HL-60 (cell line): Measurements from ENCODE around the gene PCYOX1L.
A peak's percentile ranks its signal among the peaks of the same experiment; 100 is the strongest.

Experiments
- DNase-seq, 2 experiments: peaks; one replicate each; pipeline ENCODE4 v3.0.0-alpha.2; 2010 to 2020; ENCODE audit warnings: low read depth in 1 of 2, low spot score in 1 of 2
- H3K27ac ChIP-seq: fragments of 250-450 bp; sonication (Bioruptor Pico); replicated peaks from 2 replicates; pipeline ENCODE4 v1.5.1; 2020; ENCODE audit warnings: mild to moderate bottlenecking, moderate library complexity
- H3K27me3 ChIP-seq: fragments of 250-450 bp; sonication (Bioruptor Pico); 2 replicates; pipeline ENCODE4 v1.5.1; 2021; ENCODE audit warnings: mild to moderate bottlenecking, moderate library complexity; ENCODE audit not compliant: insufficient read depth, poor library complexity, severe bottlenecking
- H3K4me3 ChIP-seq: replicated peaks from 2 replicates; pipeline ENCODE4 v1.5.1; 2011; ENCODE audit warnings: mild to moderate bottlenecking, control low read depth, low read length; ENCODE audit not compliant: insufficient read depth
- GABPA ChIP-seq: IDR thresholded peaks from 2 replicates; pipeline ENCODE4 v1.6.1; 2012; ENCODE audit warnings: low read depth
- POLR2AphosphoS5 ChIP-seq: IDR thresholded peaks from 2 replicates; pipeline ENCODE4 v1.6.1; 2012; ENCODE audit warnings: low read depth
- SPI1 ChIP-seq: IDR thresholded peaks from 2 replicates; pipeline ENCODE4 v1.6.1; 2012; ENCODE audit warnings: low read depth, mild to moderate bottlenecking, borderline replicate concordance
- long read RNA-seq: library from polyadenylated mRNA; unstranded; transcript quantifications from one replicate; pipeline ENCODE4 v2.0.0, GENCODE V29; 2020
- TF ChIP-seq, protein P1 (sequence below): IDR thresholded peaks from 2 replicates; pipeline ENCODE4 v1.6.1; 2012; ENCODE audit warnings: low read depth; ENCODE audit not compliant: insufficient replicate concordance
- TF ChIP-seq, protein P2 (sequence below): IDR thresholded peaks from one replicate; pipeline ENCODE4 v1.5.1; 2011; ENCODE audit warnings: low read length, control low read depth, inconsistent platforms; ENCODE audit not compliant: insufficient read depth

The PCYOX1L gene
- long read RNA-seq, full-length matches to known transcripts = 259 of 275 reads
- long read RNA-seq, partial matches to known transcripts = 2 of 275 reads
- long read RNA-seq, other reads (novel, unspliced or antisense) = 14 of 275 reads

GRCh38 chr5:149357370-149358293 lies at the start of gene PCYOX1L:
Gene PCYOX1L, plus strand, starts transcription at chr5:149358046. Its CDS starts 23 bp downstream, at chr5:149358069.
- H3K4me3 ChIP-seq = peak within 1 kb of the TSS; percentile 97
- peak within 1 kb of the TSS; percentile 79 for H3K27ac ChIP-seq
- H3K27me3 ChIP-seq = no peaks in the 10 kb centered on the region
- peak; percentile 80 to 98 for DNase-seq
- TF ChIP-seq POLR2AphosphoS5 (no peak; the same call in none of the 2 replicates), SPI1 (no peak), GABPA (no peak)
- TF ChIP-seq, protein P1, sequence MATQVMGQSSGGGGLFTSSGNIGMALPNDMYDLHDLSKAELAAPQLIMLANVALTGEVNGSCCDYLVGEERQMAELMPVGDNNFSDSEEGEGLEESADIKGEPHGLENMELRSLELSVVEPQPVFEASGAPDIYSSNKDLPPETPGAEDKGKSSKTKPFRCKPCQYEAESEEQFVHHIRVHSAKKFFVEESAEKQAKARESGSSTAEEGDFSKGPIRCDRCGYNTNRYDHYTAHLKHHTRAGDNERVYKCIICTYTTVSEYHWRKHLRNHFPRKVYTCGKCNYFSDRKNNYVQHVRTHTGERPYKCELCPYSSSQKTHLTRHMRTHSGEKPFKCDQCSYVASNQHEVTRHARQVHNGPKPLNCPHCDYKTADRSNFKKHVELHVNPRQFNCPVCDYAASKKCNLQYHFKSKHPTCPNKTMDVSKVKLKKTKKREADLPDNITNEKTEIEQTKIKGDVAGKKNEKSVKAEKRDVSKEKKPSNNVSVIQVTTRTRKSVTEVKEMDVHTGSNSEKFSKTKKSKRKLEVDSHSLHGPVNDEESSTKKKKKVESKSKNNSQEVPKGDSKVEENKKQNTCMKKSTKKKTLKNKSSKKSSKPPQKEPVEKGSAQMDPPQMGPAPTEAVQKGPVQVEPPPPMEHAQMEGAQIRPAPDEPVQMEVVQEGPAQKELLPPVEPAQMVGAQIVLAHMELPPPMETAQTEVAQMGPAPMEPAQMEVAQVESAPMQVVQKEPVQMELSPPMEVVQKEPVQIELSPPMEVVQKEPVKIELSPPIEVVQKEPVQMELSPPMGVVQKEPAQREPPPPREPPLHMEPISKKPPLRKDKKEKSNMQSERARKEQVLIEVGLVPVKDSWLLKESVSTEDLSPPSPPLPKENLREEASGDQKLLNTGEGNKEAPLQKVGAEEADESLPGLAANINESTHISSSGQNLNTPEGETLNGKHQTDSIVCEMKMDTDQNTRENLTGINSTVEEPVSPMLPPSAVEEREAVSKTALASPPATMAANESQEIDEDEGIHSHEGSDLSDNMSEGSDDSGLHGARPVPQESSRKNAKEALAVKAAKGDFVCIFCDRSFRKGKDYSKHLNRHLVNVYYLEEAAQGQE = no peak
- TF ChIP-seq, protein P2, sequence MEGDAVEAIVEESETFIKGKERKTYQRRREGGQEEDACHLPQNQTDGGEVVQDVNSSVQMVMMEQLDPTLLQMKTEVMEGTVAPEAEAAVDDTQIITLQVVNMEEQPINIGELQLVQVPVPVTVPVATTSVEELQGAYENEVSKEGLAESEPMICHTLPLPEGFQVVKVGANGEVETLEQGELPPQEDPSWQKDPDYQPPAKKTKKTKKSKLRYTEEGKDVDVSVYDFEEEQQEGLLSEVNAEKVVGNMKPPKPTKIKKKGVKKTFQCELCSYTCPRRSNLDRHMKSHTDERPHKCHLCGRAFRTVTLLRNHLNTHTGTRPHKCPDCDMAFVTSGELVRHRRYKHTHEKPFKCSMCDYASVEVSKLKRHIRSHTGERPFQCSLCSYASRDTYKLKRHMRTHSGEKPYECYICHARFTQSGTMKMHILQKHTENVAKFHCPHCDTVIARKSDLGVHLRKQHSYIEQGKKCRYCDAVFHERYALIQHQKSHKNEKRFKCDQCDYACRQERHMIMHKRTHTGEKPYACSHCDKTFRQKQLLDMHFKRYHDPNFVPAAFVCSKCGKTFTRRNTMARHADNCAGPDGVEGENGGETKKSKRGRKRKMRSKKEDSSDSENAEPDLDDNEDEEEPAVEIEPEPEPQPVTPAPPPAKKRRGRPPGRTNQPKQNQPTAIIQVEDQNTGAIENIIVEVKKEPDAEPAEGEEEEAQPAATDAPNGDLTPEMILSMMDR = no peak

GRCh38 chr5:149309354-149309753 lies 48.5 kb upstream of the PCYOX1L start:
- Histone ChIP-seq H3K27me3 (peaks cover 3% of the 10 kb centered on the region), H3K27ac (no peak overlapping the region), H3K4me3 (no peak overlapping the region)
- no peak for DNase-seq
- TF ChIP-seq, protein P2 = no peak
- no peak for TF ChIP-seq SPI1
- TF ChIP-seq, protein P1 = no peak
- TF ChIP-seq GABPA = no peak
- no peak for TF ChIP-seq POLR2AphosphoS5

DNA sequence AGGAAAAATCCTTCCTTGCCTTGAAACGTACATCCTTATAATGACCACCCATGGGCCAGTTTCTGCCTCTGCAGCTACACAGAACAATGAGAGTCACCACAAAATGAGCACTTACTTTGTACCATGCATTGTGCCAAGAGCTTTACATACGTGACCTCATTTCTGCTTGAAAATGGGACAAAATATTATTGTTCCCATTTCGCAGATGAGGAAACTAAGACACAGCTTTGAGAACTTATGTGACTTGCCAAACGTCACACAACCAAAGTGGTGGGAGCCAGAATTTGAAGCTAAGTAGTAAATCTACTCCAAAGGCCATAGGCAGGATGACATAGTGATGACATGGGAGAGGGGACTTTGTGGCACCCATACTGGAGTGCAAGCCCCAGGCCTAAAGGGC lies 47.4 kb upstream of the PCYOX1L start:
- no peak for DNase-seq
- Histone ChIP-seq H3K4me3 (no peak overlapping the region), H3K27me3 (no peaks in the 10 kb centered on the region)

More for the DNA sequence above, 47.4 kb upstream of the PCYOX1L start:
- TF ChIP-seq GABPA (no peak), SPI1 (no peak), POLR2AphosphoS5 (no peak)
- TF ChIP-seq, protein P1 = no peak
- TF ChIP-seq, protein P2 = no peak
- no peak overlapping the region for H3K27ac ChIP-seq
